ENCODE measurements around the gene B3GALNT2.
"Not testable (repeated sequence)": the region's sequence is repeated elsewhere in the genome, so short reads cannot be mapped to it uniquely, and the experiment has no call there.

B3GALNT2 gene

GRCh38 chr1:235503403-235504121 is 690 bp downstream of the B3GALNT2 start:
- DNase-seq (ENCODE audit: low spot score) = peak; percentile 50

GRCh38 chr1:235502601-235503402 is 1.4 kb downstream of the B3GALNT2 start:
- no peak for DNase-seq (ENCODE audit: low spot score)

- DNase-seq (ENCODE audit: low spot score) = no peak
Measured at GRCh38 chr1:235500971-235501540, 3.2 kb downstream of the B3GALNT2 start.

GRCh38 chr1:235495551-235495950 is 8.7 kb downstream of the B3GALNT2 start:
- DNase-seq (ENCODE audit: low spot score) = no peak

- no peak for DNase-seq (ENCODE audit: low spot score)
Measured at GRCh38 chr1:235495030-235495429, 9.2 kb downstream of the B3GALNT2 start.

GRCh38 chr1:235494531-235494930 is 9.7 kb downstream of the B3GALNT2 start:
- no peak for DNase-seq (ENCODE audit: low spot score)

- DNase-seq (ENCODE audit: low spot score) = no peak
Measured at GRCh38 chr1:235491644-235492043, 12.6 kb downstream of the B3GALNT2 start.

GRCh38 chr1:235486321-235486720 is 17.9 kb downstream of the B3GALNT2 start:
- no peak for DNase-seq (ENCODE audit: low spot score)

GRCh38 chr1:235485558-235485957 is 18.7 kb downstream of the B3GALNT2 start:
- DNase-seq (ENCODE audit: low spot score) = no peak

- no peak for DNase-seq (ENCODE audit: low spot score)
Measured at GRCh38 chr1:235483090-235483489, 21.2 kb downstream of the B3GALNT2 start.

GRCh38 chr1:235473806-235474205 is 30.4 kb downstream of the B3GALNT2 start:
- DNase-seq (ENCODE audit: low spot score) = no peak

- DNase-seq (ENCODE audit: low spot score) = no peak
Measured at GRCh38 chr1:235470741-235471439, 33.4 kb downstream of the B3GALNT2 start.

- not testable (repeated sequence) for DNase-seq (ENCODE audit: low spot score)
Measured at GRCh38 chr1:235469897-235470296, 34.4 kb downstream of the B3GALNT2 start.

- DNase-seq (ENCODE audit: low spot score) = peak; percentile 12
Measured at GRCh38 chr1:235468970-235469369, 35.3 kb downstream of the B3GALNT2 start.

- DNase-seq (ENCODE audit: low spot score) = no peak
Measured at GRCh38 chr1:235468004-235468403, 36.2 kb downstream of the B3GALNT2 start.

- no peak for DNase-seq (ENCODE audit: low spot score)
Measured at GRCh38 chr1:235465066-235465465, 39.2 kb downstream of the B3GALNT2 start.

- not testable (repeated sequence) for DNase-seq (ENCODE audit: low spot score)
Measured at GRCh38 chr1:235462832-235463231, 41.4 kb downstream of the B3GALNT2 start.

GRCh38 chr1:235461954-235462353 is 42.3 kb downstream of the B3GALNT2 start:
- DNase-seq (ENCODE audit: low spot score) = no peak

- DNase-seq (ENCODE audit: low spot score) = no peak
Measured at GRCh38 chr1:235460770-235461169, 43.5 kb downstream of the B3GALNT2 start.

- DNase-seq (ENCODE audit: low spot score) = not testable (repeated sequence)
Measured at GRCh38 chr1:235457856-235458255, 46.4 kb downstream of the B3GALNT2 start.

GRCh38 chr1:235455823-235456222 is 48.4 kb downstream of the B3GALNT2 start:
- DNase-seq (ENCODE audit: low spot score) = no peak

GRCh38 chr1:235455097-235455496 is 49.2 kb downstream of the B3GALNT2 start:
- no peak for DNase-seq (ENCODE audit: low spot score)

Measured in AG20443 (cell line).